Neural cell (in vitro differentiated cells): ENCODE measurements around the gene SLC25A27. TPM values are rescaled to one million over a fixed set of nuclear protein-coding genes. Genes with fewer than 3 reads are reported as not detected.

Experiments
- H2AFZ ChIP-seq: fragments of 200-600, 300-800 bp; sonication (generic), shearing (Covaris generic); 2 replicates; pipeline ENCODE4 v1.6.0; 2014; ENCODE audit warnings: low read depth, mild to moderate bottlenecking, antibody characterized with exemption, low read length, moderate library complexity
- H3F3A ChIP-seq: fragments of 200-600 bp; shearing (Covaris generic); 2 replicates; pipeline ENCODE4 v1.6.1; 2016; ENCODE audit warnings: mild to moderate bottlenecking, moderate library complexity, mixed read lengths, antibody characterized with exemption, low read length; ENCODE audit not compliant: insufficient read depth, poor library complexity, severe bottlenecking
- H3K27ac ChIP-seq: fragments of 200-600, 300-800 bp; sonication (generic), shearing (Covaris generic); 2 replicates; pipeline ENCODE4 v1.5.1; 2014; ENCODE audit warnings: mild to moderate bottlenecking, low read length, moderate library complexity
- H3K27me3 ChIP-seq: fragments of 300-800, 200-600 bp; sonication (generic), shearing (Covaris generic); 2 replicates; pipeline ENCODE4 v1.6.0; 2014; ENCODE audit warnings: mild to moderate bottlenecking, low read depth, low read length, moderate library complexity; ENCODE audit not compliant: insufficient read depth
- H3K36me3 ChIP-seq: fragments of 300-800, 200-600 bp; sonication (generic), shearing (Covaris generic); 2 replicates; pipeline ENCODE4 v1.5.1; 2014; ENCODE audit warnings: mild to moderate bottlenecking, antibody characterized with exemption, low read length, moderate library complexity; ENCODE audit not compliant: insufficient read depth
- H3K4me2 ChIP-seq: fragments of 300-800, 200-600 bp; sonication (generic), shearing (Covaris generic); 2 replicates; pipeline ENCODE4 v1.6.0; 2014; ENCODE audit warnings: mild to moderate bottlenecking, low read length
- H3K4me3 ChIP-seq: fragments of 300-800, 200-600 bp; sonication (generic), shearing (Covaris generic); 2 replicates; pipeline ENCODE4 v1.5.1; 2014; ENCODE audit warnings: mild to moderate bottlenecking, low read length, moderate library complexity
- H3K79me2 ChIP-seq: fragments of 200-600 bp; shearing (Covaris generic); replicated peaks from 2 replicates; pipeline ENCODE4 v1.6.0; 2014; ENCODE audit warnings: mild to moderate bottlenecking, low read length, moderate library complexity; ENCODE audit not compliant: insufficient read depth
- H3K9ac ChIP-seq: fragments of 300-800, 200-600 bp; sonication (generic), shearing (Covaris generic); 2 replicates; pipeline ENCODE4 v1.6.1; 2016; ENCODE audit warnings: mild to moderate bottlenecking, low read length, mixed read lengths
- H3K9me2 ChIP-seq: fragments of 200-600 bp; shearing (Covaris generic); 2 replicates; pipeline ENCODE4 v1.6.1; 2016; ENCODE audit warnings: mild to moderate bottlenecking, low read length, mixed read lengths; ENCODE audit not compliant: insufficient read depth
- H3K9me3 ChIP-seq: fragments of 200-600, 300-800 bp; sonication (generic), shearing (Covaris generic); 2 replicates; pipeline ENCODE4 v1.6.1; 2016; ENCODE audit warnings: mild to moderate bottlenecking, mixed run types, low read length, moderate library complexity, mixed read lengths
- H4K20me1 ChIP-seq: fragments of 200-600 bp; shearing (Covaris generic); 2 replicates; pipeline ENCODE4 v1.6.1; 2016; ENCODE audit warnings: mild to moderate bottlenecking, mixed run types; ENCODE audit not compliant: insufficient read depth
- EP300 ChIP-seq: fragments of 450-650 bp; conservative IDR thresholded peaks from 2 replicates; pipeline ENCODE4 v1.6.1; 2014; ENCODE audit warnings: antibody characterized with exemption, mild to moderate bottlenecking, moderate library complexity; ENCODE audit not compliant: poor library complexity, severe bottlenecking
- EZH2 ChIP-seq: fragments of 200-600, 300-800 bp; shearing (Covaris generic), sonication (generic); IDR thresholded peaks from 2 replicates; pipeline ENCODE4 v1.6.1; 2014; ENCODE audit warnings: antibody characterized with exemption, low read length, borderline replicate concordance, mild to moderate bottlenecking; ENCODE audit not compliant: insufficient read depth, poor library complexity, severe bottlenecking
- MXI1 ChIP-seq: fragments of 450-650 bp; conservative IDR thresholded peaks from 2 replicates; pipeline ENCODE4 v1.6.1; 2014; ENCODE audit warnings: antibody characterized with exemption, mild to moderate bottlenecking; ENCODE audit not compliant: poor library complexity, severe bottlenecking
- POLR2AphosphoS5 ChIP-seq: IDR thresholded peaks from 2 replicates; pipeline ENCODE4 v1.6.1; 2012
- RAD21 ChIP-seq: fragments of 450-650 bp; conservative IDR thresholded peaks from 2 replicates; pipeline ENCODE4 v1.6.1; 2014; ENCODE audit warnings: antibody characterized with exemption, mild to moderate bottlenecking, moderate library complexity
- SMC3 ChIP-seq: fragments of 450-650 bp; conservative IDR thresholded peaks from 2 replicates; pipeline ENCODE4 v1.6.1; 2014; ENCODE audit warnings: antibody characterized with exemption, mild to moderate bottlenecking, moderate library complexity; ENCODE audit not compliant: poor library complexity
- TAF1 ChIP-seq: IDR thresholded peaks from 2 replicates; pipeline ENCODE4 v1.6.1; 2012; ENCODE audit warnings: low read depth
- polyA plus RNA-seq: library from polyadenylated mRNA; depleted of rRNA; stranded (reverse); fragments of >200 nt; gene quantifications from 2 replicates; pipeline ENCODE4 v1.2.3, GENCODE V29; 2014
- TF ChIP-seq, protein P1 (sequence below): fragments of 450-650 bp; IDR thresholded peaks from 2 replicates; pipeline ENCODE4 v1.5.1; 2014; ENCODE audit warnings: antibody characterized with exemption, mild to moderate bottlenecking, moderate library complexity; ENCODE audit not compliant: poor library complexity, severe bottlenecking
- TF ChIP-seq, protein P2 (sequence below): IDR thresholded peaks from 2 replicates; pipeline ENCODE4 v1.6.1; 2012; ENCODE audit warnings: borderline replicate concordance

Gene SLC25A27
- polyA plus RNA-seq, 1 donor from 2014 or later, result 44.5 TPM

DNA sequence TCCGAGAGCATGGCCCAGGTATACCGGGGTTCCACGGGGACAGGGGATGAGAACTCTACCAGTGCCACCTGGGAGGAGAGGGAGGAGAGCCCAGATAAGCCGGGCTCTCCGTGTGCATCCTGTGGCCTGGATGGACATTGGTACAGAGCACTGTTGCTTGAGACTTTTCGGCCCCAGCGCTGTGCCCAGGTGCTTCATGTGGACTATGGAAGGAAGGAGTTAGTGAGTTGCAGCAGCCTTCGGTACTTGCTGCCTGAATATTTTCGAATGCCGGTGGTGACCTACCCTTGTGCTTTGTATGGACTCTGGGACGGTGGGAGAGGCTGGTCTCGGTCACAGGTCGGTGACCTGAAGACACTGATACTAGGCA, 36.2 kb downstream of the SLC25A27 start:
- Histone ChIP-seq H2AFZ (no peak overlapping the region), H3K27ac (no peak overlapping the region)

DNA sequence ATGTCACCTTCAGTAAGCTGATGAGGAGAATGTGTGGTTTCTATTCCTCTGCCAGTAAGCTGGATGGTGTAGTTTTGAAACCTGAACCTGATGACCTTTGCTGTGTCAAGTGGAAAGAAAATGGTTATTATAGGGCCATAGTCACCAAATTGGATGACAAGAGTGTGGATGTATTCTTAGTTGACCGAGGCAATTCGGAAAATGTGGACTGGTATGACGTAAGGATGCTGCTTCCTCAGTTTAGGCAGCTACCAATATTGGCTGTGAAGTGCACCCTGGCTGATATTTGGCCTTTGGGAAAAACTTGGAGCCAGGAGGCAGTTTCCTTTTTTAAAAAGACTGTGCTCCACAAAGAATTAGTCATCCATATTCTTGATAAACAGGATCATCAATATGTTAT, 36.9 kb downstream of the SLC25A27 start:
- no peak overlapping the region for H3K4me2 ChIP-seq
- H2AFZ ChIP-seq, result no peak overlapping the region
- H3F3A ChIP-seq, result no peaks in the 10 kb centered on the region

More for the DNA sequence above, 36.2 kb downstream of the SLC25A27 start:
- Histone ChIP-seq H3K27me3 (no peaks in the 10 kb centered on the region), H3K36me3 (no peaks in the 10 kb centered on the region), H3K79me2 (no peaks in the 10 kb centered on the region), H3K4me3 (no peak overlapping the region), H3K9me2 (no peaks in the 10 kb centered on the region), H4K20me1 (no peaks in the 10 kb centered on the region), H3F3A (no peaks in the 10 kb centered on the region), H3K9me3 (no peaks in the 10 kb centered on the region), H3K4me2 (no peak overlapping the region), H3K9ac (no peak overlapping the region)
- TF ChIP-seq EZH2 (no peak), EP300 (no peak), MXI1 (no peak), SMC3 (no peak), TAF1 (no peak), POLR2AphosphoS5 (no peak), RAD21 (no peak)
- TF ChIP-seq, protein P1, sequence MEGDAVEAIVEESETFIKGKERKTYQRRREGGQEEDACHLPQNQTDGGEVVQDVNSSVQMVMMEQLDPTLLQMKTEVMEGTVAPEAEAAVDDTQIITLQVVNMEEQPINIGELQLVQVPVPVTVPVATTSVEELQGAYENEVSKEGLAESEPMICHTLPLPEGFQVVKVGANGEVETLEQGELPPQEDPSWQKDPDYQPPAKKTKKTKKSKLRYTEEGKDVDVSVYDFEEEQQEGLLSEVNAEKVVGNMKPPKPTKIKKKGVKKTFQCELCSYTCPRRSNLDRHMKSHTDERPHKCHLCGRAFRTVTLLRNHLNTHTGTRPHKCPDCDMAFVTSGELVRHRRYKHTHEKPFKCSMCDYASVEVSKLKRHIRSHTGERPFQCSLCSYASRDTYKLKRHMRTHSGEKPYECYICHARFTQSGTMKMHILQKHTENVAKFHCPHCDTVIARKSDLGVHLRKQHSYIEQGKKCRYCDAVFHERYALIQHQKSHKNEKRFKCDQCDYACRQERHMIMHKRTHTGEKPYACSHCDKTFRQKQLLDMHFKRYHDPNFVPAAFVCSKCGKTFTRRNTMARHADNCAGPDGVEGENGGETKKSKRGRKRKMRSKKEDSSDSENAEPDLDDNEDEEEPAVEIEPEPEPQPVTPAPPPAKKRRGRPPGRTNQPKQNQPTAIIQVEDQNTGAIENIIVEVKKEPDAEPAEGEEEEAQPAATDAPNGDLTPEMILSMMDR, result no peak
- TF ChIP-seq, protein P2, sequence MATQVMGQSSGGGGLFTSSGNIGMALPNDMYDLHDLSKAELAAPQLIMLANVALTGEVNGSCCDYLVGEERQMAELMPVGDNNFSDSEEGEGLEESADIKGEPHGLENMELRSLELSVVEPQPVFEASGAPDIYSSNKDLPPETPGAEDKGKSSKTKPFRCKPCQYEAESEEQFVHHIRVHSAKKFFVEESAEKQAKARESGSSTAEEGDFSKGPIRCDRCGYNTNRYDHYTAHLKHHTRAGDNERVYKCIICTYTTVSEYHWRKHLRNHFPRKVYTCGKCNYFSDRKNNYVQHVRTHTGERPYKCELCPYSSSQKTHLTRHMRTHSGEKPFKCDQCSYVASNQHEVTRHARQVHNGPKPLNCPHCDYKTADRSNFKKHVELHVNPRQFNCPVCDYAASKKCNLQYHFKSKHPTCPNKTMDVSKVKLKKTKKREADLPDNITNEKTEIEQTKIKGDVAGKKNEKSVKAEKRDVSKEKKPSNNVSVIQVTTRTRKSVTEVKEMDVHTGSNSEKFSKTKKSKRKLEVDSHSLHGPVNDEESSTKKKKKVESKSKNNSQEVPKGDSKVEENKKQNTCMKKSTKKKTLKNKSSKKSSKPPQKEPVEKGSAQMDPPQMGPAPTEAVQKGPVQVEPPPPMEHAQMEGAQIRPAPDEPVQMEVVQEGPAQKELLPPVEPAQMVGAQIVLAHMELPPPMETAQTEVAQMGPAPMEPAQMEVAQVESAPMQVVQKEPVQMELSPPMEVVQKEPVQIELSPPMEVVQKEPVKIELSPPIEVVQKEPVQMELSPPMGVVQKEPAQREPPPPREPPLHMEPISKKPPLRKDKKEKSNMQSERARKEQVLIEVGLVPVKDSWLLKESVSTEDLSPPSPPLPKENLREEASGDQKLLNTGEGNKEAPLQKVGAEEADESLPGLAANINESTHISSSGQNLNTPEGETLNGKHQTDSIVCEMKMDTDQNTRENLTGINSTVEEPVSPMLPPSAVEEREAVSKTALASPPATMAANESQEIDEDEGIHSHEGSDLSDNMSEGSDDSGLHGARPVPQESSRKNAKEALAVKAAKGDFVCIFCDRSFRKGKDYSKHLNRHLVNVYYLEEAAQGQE, result no peak

DNA sequence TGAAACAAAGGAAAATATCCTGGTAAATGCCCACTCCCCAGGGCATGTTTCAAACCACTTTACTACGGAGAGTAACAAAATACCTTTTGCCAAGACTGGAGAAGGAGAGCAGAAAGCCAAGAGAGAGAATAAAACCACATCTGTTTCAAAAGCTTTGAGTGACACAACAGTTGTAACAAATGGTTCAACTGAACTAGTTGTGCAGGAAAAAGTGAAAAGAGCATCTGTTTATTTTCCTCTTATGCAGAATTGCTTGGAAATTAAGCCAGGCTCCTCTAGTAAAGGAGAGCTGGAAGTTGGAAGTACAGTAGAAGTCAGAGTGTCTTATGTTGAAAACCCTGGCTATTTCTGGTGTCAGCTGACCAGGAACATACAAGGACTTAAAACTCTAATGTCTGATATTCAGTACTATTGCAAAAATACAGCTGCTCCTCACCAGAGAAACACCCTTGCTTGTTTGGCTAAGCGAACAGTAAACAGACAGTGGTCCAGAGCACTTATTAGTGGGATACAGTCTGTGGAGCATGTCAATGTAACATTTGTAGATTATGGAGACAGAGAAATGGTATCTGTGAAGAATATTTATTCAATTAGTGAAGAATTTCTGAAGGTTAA, 37.5 kb downstream of the SLC25A27 start:
- no peak for TF ChIP-seq SMC3
- no peak for TF ChIP-seq EZH2
- no peak for TF ChIP-seq MXI1
- TF ChIP-seq, protein P1, result no peak
- no peak for TF ChIP-seq POLR2AphosphoS5
- no peak for TF ChIP-seq RAD21
- TF ChIP-seq, protein P2, result no peak
- TF ChIP-seq TAF1, result no peak
- TF ChIP-seq EP300, result no peak
- Histone ChIP-seq H3K9me3 (no peaks in the 10 kb centered on the region), H3K36me3 (no peaks in the 10 kb centered on the region), H3K27ac (no peak overlapping the region), H3K27me3 (no peaks in the 10 kb centered on the region), H3F3A (no peaks in the 10 kb centered on the region), H3K79me2 (no peaks in the 10 kb centered on the region), H3K4me2 (no peak overlapping the region), H3K9me2 (no peaks in the 10 kb centered on the region), H3K9ac (no peak overlapping the region), H2AFZ (no peak overlapping the region), H4K20me1 (no peaks in the 10 kb centered on the region), H3K4me3 (no peak overlapping the region)

More for the DNA sequence above, 36.9 kb downstream of the SLC25A27 start:
- Histone ChIP-seq H3K79me2 (no peaks in the 10 kb centered on the region), H4K20me1 (no peaks in the 10 kb centered on the region), H3K4me3 (no peak overlapping the region), H3K9ac (no peak overlapping the region), H3K27me3 (no peaks in the 10 kb centered on the region), H3K27ac (no peak overlapping the region), H3K36me3 (no peaks in the 10 kb centered on the region), H3K9me2 (no peaks in the 10 kb centered on the region), H3K9me3 (no peaks in the 10 kb centered on the region)
- TF ChIP-seq SMC3, result no peak
